ENCODE results near the gene OR52L1. TPM values are rescaled to one million over a fixed set of nuclear protein-coding genes. Genes with fewer than 3 reads are reported as not detected.

The OR52L1 gene
- not detected in 2 replicates for total RNA-seq (2014; rRNA removed; shearing (Covaris generic); ENCODE audit: low replicate concordance)

DNA sequence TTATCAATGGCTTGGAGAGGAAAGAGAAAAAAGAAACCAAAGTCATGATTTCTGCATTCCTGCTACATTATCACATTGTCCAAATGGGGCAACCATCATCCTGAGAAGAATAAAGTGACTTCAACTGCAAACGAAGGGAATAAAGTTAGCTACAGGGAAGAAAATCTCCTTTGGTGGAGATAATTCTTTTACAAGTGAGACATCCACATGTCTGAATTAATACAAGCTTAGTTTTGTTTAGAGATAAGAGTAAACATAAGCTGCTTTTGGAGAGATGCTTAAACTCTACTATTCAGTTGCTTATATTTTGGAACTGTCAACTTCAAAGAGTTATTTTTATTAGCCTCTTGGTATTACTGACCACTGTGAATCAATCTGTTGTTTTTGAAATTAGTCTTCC is at the start of gene OR52L1:
TSS of gene OR52L1 (minus strand) at position 101 of the 400 bp plus-strand sequence. CDS start at position 46, 55 bp downstream.
- H3K9me3 ChIP-seq: no peaks in the 10 kb centered on the region
- DNase-seq: no peak
- H3K36me3 ChIP-seq: no peaks in the 10 kb centered on the region
- no peaks in the 10 kb centered on the region for H3K27me3 ChIP-seq
- no peak within 1 kb of the TSS for H3K4me3 ChIP-seq

DNA sequence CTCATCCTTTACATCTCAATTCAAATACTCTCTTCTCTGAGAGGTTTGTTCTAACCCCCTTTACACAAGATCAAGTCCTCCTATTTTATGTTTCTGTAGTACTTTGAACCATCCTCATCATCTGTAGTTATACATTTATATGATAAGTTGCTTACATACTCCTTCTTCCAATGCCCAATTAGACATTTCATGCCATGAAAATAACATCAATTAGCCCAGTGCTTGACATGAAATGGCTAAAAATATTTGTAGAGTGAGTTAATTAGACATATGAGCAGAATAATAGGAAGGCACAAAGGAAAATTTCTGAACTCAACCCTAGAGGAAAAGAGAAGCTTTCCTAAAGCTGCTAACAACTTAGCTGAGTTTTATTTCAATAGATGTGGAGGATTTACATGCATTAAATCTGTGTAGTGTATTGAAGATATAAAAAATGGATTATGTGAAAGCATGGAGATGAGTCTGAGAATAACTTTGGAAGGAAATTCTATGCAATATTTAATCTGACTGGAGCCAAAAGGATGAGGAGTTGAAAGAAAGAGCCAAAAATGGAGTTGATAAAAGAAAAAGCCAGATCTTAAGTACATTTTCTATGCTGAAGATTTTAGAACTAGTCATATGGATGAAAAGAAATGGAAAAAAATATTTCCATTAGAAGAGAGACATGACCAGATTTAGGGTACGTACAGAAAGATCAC is 44.1 kb upstream of the OR52L1 start, which contains the start of gene OR56A1:
TSS of gene OR56A1 (minus strand) at position 51 of the 698 bp plus-strand sequence. CDS start 3,066 bp downstream, outside the sequence.
- H3K4me3 ChIP-seq: no peak within 1 kb of the TSS
- H3K27me3 ChIP-seq: no peaks in the 10 kb centered on the region; the same call in 1 of the 2 replicates
- H3K9me3 ChIP-seq: no peaks in the 10 kb centered on the region
- DNase-seq: no peak
- H3K36me3 ChIP-seq: no peaks in the 10 kb centered on the region

GRCh38 chr11:6027501-6027900 is 40.7 kb upstream of the OR52L1 start:
- Histone ChIP-seq H3K4me3 (no peak overlapping the region), H3K9me3 (no peaks in the 10 kb centered on the region), H3K36me3 (no peaks in the 10 kb centered on the region), H3K27me3 (peaks cover 2% of the 10 kb centered on the region; the same call in 1 of the 2 replicates)
- DNase-seq: peak; percentile 20

GRCh38 chr11:6025056-6025455 is 38.3 kb upstream of the OR52L1 start:
- no peak for DNase-seq
- Histone ChIP-seq H3K27me3 (peaks cover 2% of the 10 kb centered on the region; the same call in 1 of the 2 replicates), H3K36me3 (no peaks in the 10 kb centered on the region), H3K4me3 (no peak overlapping the region), H3K9me3 (no peaks in the 10 kb centered on the region)

DNA sequence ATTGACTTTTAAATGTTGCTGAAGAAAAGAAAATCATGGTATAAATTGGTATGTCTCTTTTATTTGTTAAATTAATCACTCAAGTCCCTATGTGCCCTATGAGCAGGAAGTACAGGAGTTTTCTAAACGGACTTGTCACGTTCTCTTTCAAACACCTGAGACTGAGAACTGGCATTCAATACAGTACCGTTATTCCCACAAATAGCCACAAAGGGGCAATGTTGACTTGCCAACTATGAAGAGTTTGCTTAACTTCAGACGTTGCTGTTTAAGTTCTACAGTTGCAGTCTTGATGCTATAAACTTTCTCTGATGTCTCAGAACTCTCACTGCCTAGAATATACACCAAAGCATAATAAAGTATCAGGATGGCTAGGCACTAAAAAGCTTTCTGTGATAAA is 36.2 kb upstream of the OR52L1 start:
- H3K27me3 ChIP-seq: peaks cover 2% of the 10 kb centered on the region; the same call in 1 of the 2 replicates
- H3K9me3 ChIP-seq: no peaks in the 10 kb centered on the region
- H3K36me3 ChIP-seq: no peaks in the 10 kb centered on the region
- no peak overlapping the region for H3K4me3 ChIP-seq
- DNase-seq: no peak

DNA sequence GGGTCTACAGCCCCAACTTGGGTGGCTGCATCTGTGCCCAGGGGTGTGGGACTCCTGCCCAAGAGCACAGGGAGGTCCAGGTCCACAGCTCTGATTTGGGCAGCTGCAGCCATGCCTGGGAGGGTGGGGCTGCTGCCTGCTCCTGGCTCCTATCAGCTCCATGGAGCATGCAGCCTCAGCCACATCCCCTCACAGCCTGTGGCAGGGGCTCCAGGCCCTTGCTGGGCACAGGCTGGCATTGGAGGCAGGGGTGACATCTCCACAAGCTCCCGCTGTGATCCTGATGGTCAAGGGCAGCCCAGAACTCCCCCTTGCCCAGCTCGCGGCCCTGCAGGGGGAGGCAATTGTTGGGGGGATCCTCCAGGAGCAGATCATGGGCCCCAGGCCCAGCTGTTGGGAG is 26.3 kb upstream of the OR52L1 start:
- peaks cover 8% of the 10 kb centered on the region; the same call in 1 of the 2 replicates for H3K27me3 ChIP-seq
- H3K4me3 ChIP-seq: no peak overlapping the region
- no peaks in the 10 kb centered on the region for H3K36me3 ChIP-seq
- DNase-seq: no peak
- H3K9me3 ChIP-seq: no peaks in the 10 kb centered on the region; the same call in 1 of the 2 replicates

- Histone ChIP-seq H3K9me3 (no peaks in the 10 kb centered on the region), H3K36me3 (no peaks in the 10 kb centered on the region), H3K27me3 (peaks cover 8% of the 10 kb centered on the region; the same call in 1 of the 2 replicates), H3K4me3 (no peak overlapping the region)
- no peak for DNase-seq
These were observed 25.4 kb upstream of the OR52L1 start for GRCh38 chr11:6012035-6012668.

DNA sequence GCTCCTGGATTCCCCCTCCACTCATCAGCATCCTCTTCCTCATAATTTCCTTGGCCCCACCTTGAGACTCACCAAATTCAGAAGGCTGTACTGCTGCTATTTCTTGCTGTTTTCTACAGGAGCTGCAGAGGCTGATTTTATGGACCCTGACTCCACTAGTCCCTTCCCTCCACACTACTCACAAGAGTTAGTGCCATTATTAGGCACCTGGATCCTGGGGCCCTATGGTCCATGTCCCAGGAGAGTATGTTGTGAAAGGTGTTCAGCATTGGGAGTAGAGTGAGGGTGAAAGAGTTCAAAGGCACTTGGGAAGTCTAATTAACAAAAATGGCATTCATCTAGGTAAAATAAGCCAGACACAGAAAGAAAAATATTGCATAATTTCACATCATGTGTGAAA is 20.1 kb upstream of the OR52L1 start, which contains the start of gene OR56A4:
TSS of gene OR56A4 (minus strand) at position 101 of the 400 bp plus-strand sequence. CDS start 3,954 bp downstream, outside the sequence.
- no peak for DNase-seq

DNA sequence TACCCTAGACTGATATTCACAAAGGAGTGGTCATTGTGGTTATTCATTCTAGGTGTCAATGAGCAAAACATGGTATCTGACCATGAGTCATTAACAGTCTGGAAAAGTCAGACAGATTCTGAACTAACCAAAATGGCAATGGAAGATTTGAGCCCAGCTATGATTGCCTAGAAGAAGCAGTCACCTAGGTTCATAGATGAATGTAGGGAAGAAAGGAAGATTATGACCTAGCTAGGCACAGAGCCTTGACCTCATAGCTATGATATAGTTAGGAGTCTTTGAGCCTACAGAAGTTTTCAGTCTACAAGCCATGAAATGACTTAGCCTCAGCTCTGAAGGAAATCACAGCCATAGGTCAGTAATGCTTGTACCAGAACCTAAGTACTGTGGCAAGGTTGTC is 19.6 kb upstream of the OR52L1 start:
- no peak for DNase-seq
- Histone ChIP-seq H3K9me3 (no peaks in the 10 kb centered on the region), H3K27me3 (peaks cover 8% of the 10 kb centered on the region; the same call in 1 of the 2 replicates), H3K36me3 (no peaks in the 10 kb centered on the region), H3K4me3 (no peak overlapping the region)

More for the DNA sequence above, 20.1 kb upstream of the OR52L1 start, which contains the start of gene OR56A4:
- peaks cover 8% of the 10 kb centered on the region; the same call in 1 of the 2 replicates for H3K27me3 ChIP-seq
- no peak within 1 kb of the TSS for H3K4me3 ChIP-seq
- H3K36me3 ChIP-seq: no peaks in the 10 kb centered on the region
- no peaks in the 10 kb centered on the region for H3K9me3 ChIP-seq

DNA sequence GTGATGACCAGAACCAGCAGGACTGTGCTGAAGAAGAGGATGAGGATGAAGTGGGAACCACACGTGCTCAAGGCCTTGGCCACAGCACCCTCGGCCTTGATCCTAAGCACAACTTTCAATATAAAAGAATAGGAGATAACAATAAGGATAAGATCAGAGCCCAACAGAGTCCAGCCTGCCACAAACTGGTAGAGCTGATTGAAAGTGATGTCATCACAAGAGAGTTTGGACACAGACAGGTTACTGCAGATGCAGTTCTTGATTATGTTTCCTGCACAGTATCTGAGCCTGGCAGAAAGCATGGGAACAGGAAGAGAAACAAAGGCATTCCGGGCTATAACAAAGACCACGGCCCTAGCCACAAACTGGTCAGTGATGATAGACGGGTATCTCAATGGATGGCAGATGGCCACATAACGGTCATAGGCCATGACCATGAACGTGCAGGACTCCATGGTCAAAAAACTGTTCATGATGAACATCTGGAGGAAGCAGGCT is 15.5 kb upstream of the OR52L1 start:
- Histone ChIP-seq H3K27me3 (no peaks in the 10 kb centered on the region), H3K9me3 (no peaks in the 10 kb centered on the region), H3K36me3 (no peaks in the 10 kb centered on the region), H3K4me3 (no peak overlapping the region)
- no peak for DNase-seq

DNA sequence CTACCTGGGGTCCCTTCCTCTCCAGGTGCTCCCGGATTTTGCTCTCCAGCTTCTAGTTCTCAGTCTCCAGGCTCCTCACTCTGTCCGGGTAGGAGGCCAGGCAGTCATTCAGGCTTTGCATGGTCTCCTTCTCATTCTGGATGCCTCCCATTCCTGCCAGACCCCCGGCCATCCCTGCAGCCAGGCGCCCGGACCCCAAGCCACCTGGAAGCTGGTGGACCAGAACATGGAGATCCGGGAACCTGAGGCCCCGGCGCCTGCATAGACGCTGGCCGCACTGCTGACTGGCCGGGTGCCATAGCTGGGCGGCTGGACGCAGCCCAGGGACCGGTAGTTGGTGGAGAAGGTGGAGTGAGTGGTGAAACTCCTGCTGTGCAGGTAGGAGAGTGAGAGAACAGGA is 8.0 kb upstream of the OR52L1 start:
- no peak for DNase-seq
- H3K4me3 ChIP-seq: no peak overlapping the region
- no peaks in the 10 kb centered on the region for H3K36me3 ChIP-seq
- no peaks in the 10 kb centered on the region for H3K27me3 ChIP-seq
- H3K9me3 ChIP-seq: no peaks in the 10 kb centered on the region

GRCh38 chr11:5992604-5993251 is 5.9 kb upstream of the OR52L1 start:
- Histone ChIP-seq H3K9me3 (no peaks in the 10 kb centered on the region), H3K27me3 (no peaks in the 10 kb centered on the region), H3K36me3 (no peaks in the 10 kb centered on the region), H3K4me3 (no peak overlapping the region)
- no peak for DNase-seq

GRCh38 chr11:5992150-5992549 is 5.4 kb upstream of the OR52L1 start:
- no peaks in the 10 kb centered on the region for H3K27me3 ChIP-seq
- no peak overlapping the region for H3K4me3 ChIP-seq
- no peaks in the 10 kb centered on the region for H3K9me3 ChIP-seq
- no peaks in the 10 kb centered on the region for H3K36me3 ChIP-seq
- peak; percentile 9 for DNase-seq

- DNase-seq: no peak
- H3K36me3 ChIP-seq: no peaks in the 10 kb centered on the region
- no peaks in the 10 kb centered on the region for H3K27me3 ChIP-seq
- H3K9me3 ChIP-seq: no peaks in the 10 kb centered on the region
- no peak overlapping the region for H3K4me3 ChIP-seq
These were observed 2.4 kb upstream of the OR52L1 start for GRCh38 chr11:5989203-5989602.

- Histone ChIP-seq H3K4me3 (no peak overlapping the region), H3K36me3 (no peaks in the 10 kb centered on the region), H3K27me3 (no peaks in the 10 kb centered on the region), H3K9me3 (peaks cover 6% of the 10 kb centered on the region; the same call in 1 of the 2 replicates)
- DNase-seq: no peak
These were observed 3.3 kb downstream of the OR52L1 start for GRCh38 chr11:5983443-5983842.

- no peaks in the 10 kb centered on the region; the same call in 1 of the 2 replicates for H3K9me3 ChIP-seq
- no peak for DNase-seq
- peaks cover 4% of the 10 kb centered on the region; the same call in 1 of the 2 replicates for H3K27me3 ChIP-seq
- H3K36me3 ChIP-seq: no peaks in the 10 kb centered on the region
- H3K4me3 ChIP-seq: no peak overlapping the region
These were observed 13.3 kb downstream of the OR52L1 start for GRCh38 chr11:5973530-5973929.

DNA sequence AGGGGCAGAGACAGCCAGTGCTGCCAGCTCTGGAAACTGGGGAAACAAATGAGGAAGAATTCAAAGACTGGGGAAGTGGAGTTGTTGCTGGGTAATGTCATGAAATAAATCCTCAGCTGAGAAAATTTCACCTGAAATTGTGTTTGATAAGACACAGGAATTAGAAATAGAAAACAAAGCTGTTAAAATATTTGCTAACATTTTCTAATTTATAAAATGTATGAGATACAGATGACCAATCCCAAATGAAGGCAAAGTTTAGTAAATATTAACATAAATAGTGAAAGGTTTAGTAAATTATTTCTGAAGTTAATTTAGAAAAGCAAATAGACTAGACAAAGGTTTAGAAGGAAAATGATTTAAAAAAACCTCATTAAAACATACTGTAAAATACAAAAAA is 18.4 kb downstream of the OR52L1 start, which contains the start of gene OR56A5:
TSS of gene OR56A5 (minus strand) at position 101 of the 400 bp plus-strand sequence. CDS start at position 101, 0 bp downstream.
- DNase-seq: no peak
- no peaks in the 10 kb centered on the region for H3K9me3 ChIP-seq
- H3K27me3 ChIP-seq: peaks cover 4% of the 10 kb centered on the region; the same call in 1 of the 2 replicates
- H3K4me3 ChIP-seq: no peak within 1 kb of the TSS
- no peaks in the 10 kb centered on the region for H3K36me3 ChIP-seq

All from MG63 (cell line).